Activated CD4-positive, alpha-beta T cell treated with anti-CD3 and anti-CD28 coated beads, Interleukin-2, amount 50 U/mL, for 16 hours (primary cell): ENCODE measurements around the gene CNOT3.

Experiments used
- DNase-seq: peaks from one replicate; pipeline ENCODE4 v3.0.0-alpha.2; 2020

The CNOT3 gene

GRCh38 chr19:54123682-54124081 lies 13.9 kb upstream of the CNOT3 start:
- DNase-seq, result no peak

- DNase-seq, result no peak
Observed at GRCh38 chr19:54124393-54124792, 13.2 kb upstream of the CNOT3 start.

- DNase-seq, result no peak
Observed at GRCh38 chr19:54125713-54126112, 11.8 kb upstream of the CNOT3 start.

- DNase-seq, result no peak
Observed at GRCh38 chr19:54127688-54128440, 9.7 kb upstream of the CNOT3 start.

GRCh38 chr19:54128441-54128725 lies 9.2 kb upstream of the CNOT3 start:
- DNase-seq, result no peak

- no peak for DNase-seq
Observed at GRCh38 chr19:54128796-54129616, 8.6 kb upstream of the CNOT3 start.

- no peak for DNase-seq
Observed at GRCh38 chr19:54129617-54129996, 8.0 kb upstream of the CNOT3 start.

GRCh38 chr19:54133312-54133956 lies 4.1 kb upstream of the CNOT3 start:
- DNase-seq, result no peak

GRCh38 chr19:54133957-54134590 lies 3.5 kb upstream of the CNOT3 start:
- DNase-seq, result no peak

GRCh38 chr19:54136086-54136863 lies 1.3 kb upstream of the CNOT3 start:
- no peak for DNase-seq

- DNase-seq, result peak; percentile 100
Observed at GRCh38 chr19:54136864-54137698, 481 bp upstream of the CNOT3 start.

GRCh38 chr19:54138489-54139256 lies 1.1 kb downstream of the CNOT3 start:
- DNase-seq, result no peak

- DNase-seq, result no peak
Observed at GRCh38 chr19:54141356-54141755, 3.8 kb downstream of the CNOT3 start.

- no peak for DNase-seq
Observed at GRCh38 chr19:54142166-54142780, 4.7 kb downstream of the CNOT3 start.

GRCh38 chr19:54145541-54146158 lies 8.1 kb downstream of the CNOT3 start:
- no peak for DNase-seq

- DNase-seq, result no peak
Observed at GRCh38 chr19:54147676-54148075, 10.1 kb downstream of the CNOT3 start.

GRCh38 chr19:54148158-54148557 lies 10.6 kb downstream of the CNOT3 start:
- DNase-seq, result no peak

- no peak for DNase-seq
Observed at GRCh38 chr19:54149021-54149812, 11.7 kb downstream of the CNOT3 start.

GRCh38 chr19:54151362-54152035 lies 13.9 kb downstream of the CNOT3 start:
- DNase-seq, result no peak
